ENCODE results near the gene FDXR. TPM values are rescaled to one million over a fixed set of nuclear protein-coding genes. Genes with fewer than 3 reads are reported as not detected.

The FDXR gene
- total and polyA plus RNA-seq, 2 of the 8 experiments (the other 6 are each of a cell fraction or from before 2014, with no cell fraction given) = 24.2 to 31.4 TPM

DNA sequence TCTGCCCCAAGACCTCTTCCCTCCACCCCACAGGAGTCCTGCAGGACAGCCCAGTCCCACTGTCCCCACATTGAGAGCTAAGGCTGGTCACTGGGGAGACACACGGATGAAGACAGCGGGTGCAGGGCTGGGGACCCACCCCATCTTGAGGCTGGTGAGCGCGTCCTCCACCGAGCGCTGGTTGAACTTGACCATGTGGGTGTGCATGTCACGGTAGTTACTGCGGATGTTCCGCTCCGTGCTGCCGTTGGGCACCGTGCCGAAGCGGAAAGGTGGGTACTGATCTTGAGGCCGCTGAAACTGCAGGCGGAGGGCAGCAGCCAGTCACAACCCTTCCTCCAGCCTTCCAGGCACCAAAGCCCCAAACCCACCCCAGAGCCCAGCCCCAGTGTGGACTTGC is 26.2 kb downstream of the FDXR start:
- FAIRE-seq = no peak
- H2BK15ac ChIP-seq (ENCODE audit: low read length) = no peak overlapping the region; the same call in 1 of the 2 replicates
- peaks cover 23 to 82% (median 64%) of the 10 kb centered on the region in 4 experiments for H3K27me3 ChIP-seq (replicated peaks in 1 of 4; ENCODE audit: control insufficient read depth in 3 of 4, extremely low read depth in 1 of 4, insufficient read depth in 3 of 4, low read length in 3 of 4)
- H2BK120ac ChIP-seq (replicated peaks; ENCODE audit: low read depth, low read length) = no peak overlapping the region
- DNase-seq (ENCODE audit: low read depth in 1 of 2, low spot score in 2 of 2) = no peak
- no peak overlapping the region for H3K18ac ChIP-seq (ENCODE audit: extremely low read depth, low read length)
- WGBS, 2 experiments (ENCODE audit: extremely low coverage in 1 of 2, insufficient coverage in 1 of 2, insufficient read length in 1 of 2, insufficient replicate concordance in 2 of 2, low coverage in 1 of 2, low lambda C conversion rate in 2 of 2, missing lambda C conversion rate in 1 of 2) = 85% methylated on average over 16 of the region's 16 CpGs; no CpG with 5 or more reads in 1 of the 2 experiments
- H2BK12ac ChIP-seq (ENCODE audit: low read depth, low read length) = no peak overlapping the region
- no peak overlapping the region for H4K8ac ChIP-seq (ENCODE audit: extremely low read depth, insufficient read depth, low read length)
- H3K9me3 ChIP-seq (ENCODE audit: insufficient read depth in 2 of 2, low read depth in 1 of 2, low read length in 1 of 2) = no peaks in the 10 kb centered on the region
- no peak overlapping the region for H2AK5ac ChIP-seq (ENCODE audit: low read depth, low read length)
- no peak overlapping the region for H3K4me3 ChIP-seq (ENCODE audit: extremely low read depth in 1 of 4, insufficient read depth in 2 of 4, low read depth in 3 of 4, low read length in 4 of 4)
- peaks cover 0 to 9% (median 4%) of the 10 kb centered on the region in 4 experiments; a peak in 5 of 7 replicates for H3K4me1 ChIP-seq (replicated peaks in 1 of 4; ENCODE audit: control insufficient read depth in 3 of 4, insufficient read depth in 4 of 4, low read length in 3 of 4)
- H3K14ac ChIP-seq (ENCODE audit: insufficient read length) = no peak overlapping the region
- no peaks in the 10 kb centered on the region for H3K36me3 ChIP-seq (ENCODE audit: control insufficient read depth in 2 of 4, insufficient read depth in 4 of 4, low read length in 3 of 4)
- peaks cover 3% of the 10 kb centered on the region; the same call in 1 of the 2 replicates for H3K23me2 ChIP-seq (ENCODE audit: low read depth, low read length)
- H2AFZ ChIP-seq (ENCODE audit: low read length) = no peak overlapping the region
- no peak overlapping the region for H3K4ac ChIP-seq (replicated peaks; ENCODE audit: insufficient read length, low read depth, low read length)
- ChIA-PET CTCF (ENCODE audit: partially characterized antibody) (interaction anchor here (0.9 to 99.6 kb wide), 4 partner anchors 3 to 110 kb away, joined by 3 to 2981 read pairs (median 1492); partner anchors contain the start of genes FDXR, GRIN2C, NAT9 and RAB37), POLR2A (ENCODE audit: partially characterized antibody) (interaction anchor here (0.8 kb wide), 1 partner anchor 22 kb away, joined by 3 read pairs; no protein-coding TSS in a partner anchor)
- H3K4me2 ChIP-seq (ENCODE audit: insufficient read depth in 1 of 2, low read depth in 2 of 2, low read length in 2 of 2) = no peak overlapping the region
- H3K79me1 ChIP-seq (ENCODE audit: low read depth, low read length) = no peaks in the 10 kb centered on the region
- no peak overlapping the region for H4K5ac ChIP-seq (ENCODE audit: insufficient read length, low read depth, low read length)
- H2BK20ac ChIP-seq (ENCODE audit: low read length) = no peak overlapping the region
- peaks cover 13 to 14% of the 10 kb centered on the region in 2 experiments for H4K20me1 ChIP-seq (replicated peaks in 1 of 2; ENCODE audit: control insufficient read depth in 1 of 2, insufficient read depth in 2 of 2, low read length in 2 of 2)
- TF ChIP-seq TAF1 (IDR thresholded peaks at IDR 0.05; ENCODE audit: low read depth, low read length) (no peak), ASH2L (IDR thresholded peaks at IDR 0.05; ENCODE audit: low read length) (no peak), FOSL1 (IDR thresholded peaks at IDR 0.05; ENCODE audit: insufficient read depth, low read depth, low read length) (no peak), POLR2A (IDR thresholded peaks at IDR 0.05; ENCODE audit: control extremely low read depth in 1 of 2, low read depth in 2 of 2, low read length in 2 of 2) (no peak), RNF2 (IDR thresholded peaks at IDR 0.05; ENCODE audit: borderline replicate concordance, low read depth, low read length, missing control alignments, poor library complexity, severe bottlenecking) (no peak), CHD1 (IDR thresholded peaks at IDR 0.05; ENCODE audit: low read depth, low read length) (no peak), SIRT6 (IDR thresholded peaks at IDR 0.05; ENCODE audit: low read length) (no peak), PHF8 (conservative IDR thresholded peaks at IDR 0.05; ENCODE audit: low read depth, low read length) (no peak)
- TF ChIP-seq, protein P1, sequence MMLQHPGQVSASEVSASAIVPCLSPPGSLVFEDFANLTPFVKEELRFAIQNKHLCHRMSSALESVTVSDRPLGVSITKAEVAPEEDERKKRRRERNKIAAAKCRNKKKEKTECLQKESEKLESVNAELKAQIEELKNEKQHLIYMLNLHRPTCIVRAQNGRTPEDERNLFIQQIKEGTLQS (IDR thresholded peaks at IDR 0.05; ENCODE audit: insufficient read depth, low read depth, low read length) = no peak
- TF ChIP-seq, protein P2, sequence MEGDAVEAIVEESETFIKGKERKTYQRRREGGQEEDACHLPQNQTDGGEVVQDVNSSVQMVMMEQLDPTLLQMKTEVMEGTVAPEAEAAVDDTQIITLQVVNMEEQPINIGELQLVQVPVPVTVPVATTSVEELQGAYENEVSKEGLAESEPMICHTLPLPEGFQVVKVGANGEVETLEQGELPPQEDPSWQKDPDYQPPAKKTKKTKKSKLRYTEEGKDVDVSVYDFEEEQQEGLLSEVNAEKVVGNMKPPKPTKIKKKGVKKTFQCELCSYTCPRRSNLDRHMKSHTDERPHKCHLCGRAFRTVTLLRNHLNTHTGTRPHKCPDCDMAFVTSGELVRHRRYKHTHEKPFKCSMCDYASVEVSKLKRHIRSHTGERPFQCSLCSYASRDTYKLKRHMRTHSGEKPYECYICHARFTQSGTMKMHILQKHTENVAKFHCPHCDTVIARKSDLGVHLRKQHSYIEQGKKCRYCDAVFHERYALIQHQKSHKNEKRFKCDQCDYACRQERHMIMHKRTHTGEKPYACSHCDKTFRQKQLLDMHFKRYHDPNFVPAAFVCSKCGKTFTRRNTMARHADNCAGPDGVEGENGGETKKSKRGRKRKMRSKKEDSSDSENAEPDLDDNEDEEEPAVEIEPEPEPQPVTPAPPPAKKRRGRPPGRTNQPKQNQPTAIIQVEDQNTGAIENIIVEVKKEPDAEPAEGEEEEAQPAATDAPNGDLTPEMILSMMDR (IDR thresholded peaks at IDR 0.05; ENCODE audit: control extremely low read depth in 1 of 3, insufficient read depth in 1 of 3, low read depth in 1 of 3, low read length in 3 of 3) = no peak
- no peak overlapping the region for H3K27ac ChIP-seq (ENCODE audit: low read depth, low read length)
- no peak overlapping the region for H3K23ac ChIP-seq (ENCODE audit: insufficient read length)
- H2BK5ac ChIP-seq (ENCODE audit: low read depth, low read length) = no peak overlapping the region
- H3K9ac ChIP-seq (replicated peaks in 1 of 4; ENCODE audit: extremely low read depth in 1 of 4, low read depth in 3 of 4, low read length in 3 of 4) = no peak overlapping the region
- no peak overlapping the region for H3K56ac ChIP-seq (replicated peaks; ENCODE audit: insufficient read length, low read depth, low read length)
- H3K79me2 ChIP-seq (ENCODE audit: control insufficient read depth in 1 of 2, insufficient read depth in 2 of 2, low read length in 2 of 2) = no peaks in the 10 kb centered on the region
- no peak overlapping the region for H4K91ac ChIP-seq (replicated peaks; ENCODE audit: insufficient read length, low read length)

Data from H1 (cell line).